NCI-H226 (cell line): ENCODE measurements around the gene HABP4.
A peak's percentile ranks its signal among the peaks of the same experiment; 100 is the strongest.

Experiments
- DNase-seq: peaks from one replicate; pipeline ENCODE4 v3.0.0-alpha.2; 2015

Gene HABP4

GRCh38 chr9:96436456-96437126 is 13.4 kb upstream of the HABP4 start:
- DNase-seq = no peak

GRCh38 chr9:96437454-96437853 is 12.5 kb upstream of the HABP4 start:
- DNase-seq = no peak

GRCh38 chr9:96440671-96441199 is 9.2 kb upstream of the HABP4 start:
- DNase-seq = no peak

GRCh38 chr9:96441798-96442445 is 8.0 kb upstream of the HABP4 start:
- DNase-seq = peak; percentile 35

GRCh38 chr9:96442491-96442890 is 7.5 kb upstream of the HABP4 start:
- no peak for DNase-seq

- no peak for DNase-seq
These were observed 2.6 kb upstream of the HABP4 start for GRCh38 chr9:96447406-96447805.

GRCh38 chr9:96448546-96449170 is 1.3 kb upstream of the HABP4 start:
- no peak for DNase-seq

GRCh38 chr9:96449523-96449844 is 485 bp upstream of the HABP4 start:
- DNase-seq = no peak

- DNase-seq = no peak
These were observed 902 bp downstream of the HABP4 start for GRCh38 chr9:96450613-96451528.

GRCh38 chr9:96453625-96454024 is 3.7 kb downstream of the HABP4 start:
- peak; percentile 66 for DNase-seq

- no peak for DNase-seq
These were observed 7.3 kb downstream of the HABP4 start for GRCh38 chr9:96457266-96457665.

- DNase-seq = no peak
These were observed 8.3 kb downstream of the HABP4 start for GRCh38 chr9:96458226-96458625.

GRCh38 chr9:96459268-96460007 is 9.5 kb downstream of the HABP4 start:
- no peak for DNase-seq

GRCh38 chr9:96460470-96460869 is 10.5 kb downstream of the HABP4 start:
- no peak for DNase-seq

GRCh38 chr9:96460882-96461281 is 10.9 kb downstream of the HABP4 start:
- no peak for DNase-seq

GRCh38 chr9:96461336-96461735 is 11.4 kb downstream of the HABP4 start:
- no peak for DNase-seq

- DNase-seq = no peak
These were observed 12.6 kb downstream of the HABP4 start for GRCh38 chr9:96462541-96462940.

- DNase-seq = no peak
These were observed 14.5 kb downstream of the HABP4 start for GRCh38 chr9:96464426-96464825.

GRCh38 chr9:96467784-96468183 is 17.8 kb downstream of the HABP4 start:
- DNase-seq = no peak

- no peak for DNase-seq
These were observed 26.0 kb downstream of the HABP4 start for GRCh38 chr9:96476013-96476412.

GRCh38 chr9:96476591-96476990 is 26.6 kb downstream of the HABP4 start:
- DNase-seq = no peak

- no peak for DNase-seq
These were observed 28.9 kb downstream of the HABP4 start for GRCh38 chr9:96478829-96479371.
